ENCODE data around the gene C2orf72. TPM values are rescaled to one million over a fixed set of nuclear protein-coding genes. Genes with fewer than 3 reads are reported as not detected.

Gene C2orf72
- total RNA-seq, 1 donor from 2014 or later, result 0.84 TPM

GRCh38 chr2:231039294-231039664, 2.0 kb downstream of the C2orf72 start:
- Mint-ChIP-seq H3K27ac (ENCODE audit: unreplicated experiment) (no peak overlapping the region), H3K27me3 (ENCODE audit: low read depth, unreplicated experiment) (peaks cover 48% of the 10 kb centered on the region), H3K4me1 (ENCODE audit: low read depth, unreplicated experiment) (peaks cover under 1% of the 10 kb centered on the region), H3K4me3 (ENCODE audit: unreplicated experiment) (no peak overlapping the region), H3K9me3 (ENCODE audit: unreplicated experiment) (peaks cover 4% of the 10 kb centered on the region), H3K36me3 (ENCODE audit: low read depth, unreplicated experiment) (no peaks in the 10 kb centered on the region)
- no peak overlapping the region for H3K4me3 ChIP-seq (ENCODE audit: insufficient read depth, low read depth, low read length)
- H3K36me3 ChIP-seq (ENCODE audit: insufficient read depth, low read length), result no peaks in the 10 kb centered on the region
- H3K4me1 ChIP-seq (ENCODE audit: insufficient read depth, low read length), result no peaks in the 10 kb centered on the region
- FAIRE-seq (no peak), DNase-seq (ENCODE audit: low read depth) (no peak)
- H3K4me2 ChIP-seq (ENCODE audit: low read length), result no peak overlapping the region
- H3K27ac ChIP-seq (ENCODE audit: low read depth, low read length), result no peak overlapping the region
- no peak overlapping the region for H2AFZ ChIP-seq (ENCODE audit: low read depth, low read length)
- H3K9me3 ChIP-seq (ENCODE audit: insufficient read depth, low read depth, low read length), result no peaks in the 10 kb centered on the region
- peaks cover 52% of the 10 kb centered on the region for H3K27me3 ChIP-seq (ENCODE audit: insufficient read depth, low read length)
- no peaks in the 10 kb centered on the region for H4K20me1 ChIP-seq (ENCODE audit: insufficient read depth, low read length)
- no peak for TF ChIP-seq EZH2 (IDR thresholded peaks at IDR 0.05; ENCODE audit: insufficient read depth, low read length)
- TF ChIP-seq, protein P1, sequence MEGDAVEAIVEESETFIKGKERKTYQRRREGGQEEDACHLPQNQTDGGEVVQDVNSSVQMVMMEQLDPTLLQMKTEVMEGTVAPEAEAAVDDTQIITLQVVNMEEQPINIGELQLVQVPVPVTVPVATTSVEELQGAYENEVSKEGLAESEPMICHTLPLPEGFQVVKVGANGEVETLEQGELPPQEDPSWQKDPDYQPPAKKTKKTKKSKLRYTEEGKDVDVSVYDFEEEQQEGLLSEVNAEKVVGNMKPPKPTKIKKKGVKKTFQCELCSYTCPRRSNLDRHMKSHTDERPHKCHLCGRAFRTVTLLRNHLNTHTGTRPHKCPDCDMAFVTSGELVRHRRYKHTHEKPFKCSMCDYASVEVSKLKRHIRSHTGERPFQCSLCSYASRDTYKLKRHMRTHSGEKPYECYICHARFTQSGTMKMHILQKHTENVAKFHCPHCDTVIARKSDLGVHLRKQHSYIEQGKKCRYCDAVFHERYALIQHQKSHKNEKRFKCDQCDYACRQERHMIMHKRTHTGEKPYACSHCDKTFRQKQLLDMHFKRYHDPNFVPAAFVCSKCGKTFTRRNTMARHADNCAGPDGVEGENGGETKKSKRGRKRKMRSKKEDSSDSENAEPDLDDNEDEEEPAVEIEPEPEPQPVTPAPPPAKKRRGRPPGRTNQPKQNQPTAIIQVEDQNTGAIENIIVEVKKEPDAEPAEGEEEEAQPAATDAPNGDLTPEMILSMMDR (IDR thresholded peaks at IDR 0.05; ENCODE audit: insufficient read depth, low read depth, low read length), result no peak
- H3K9ac ChIP-seq (ENCODE audit: low read length), result no peak overlapping the region
- no peaks in the 10 kb centered on the region for H3K79me2 ChIP-seq (ENCODE audit: insufficient read depth, low read length)

- no peak for FAIRE-seq
- Histone ChIP-seq H3K9ac (ENCODE audit: low read length) (no peak overlapping the region), H2AFZ (ENCODE audit: low read depth, low read length) (no peak overlapping the region), H3K4me2 (ENCODE audit: low read length) (no peak overlapping the region), H3K36me3 (ENCODE audit: insufficient read depth, low read length) (no peaks in the 10 kb centered on the region), H4K20me1 (ENCODE audit: insufficient read depth, low read length) (no peaks in the 10 kb centered on the region), H3K4me1 (ENCODE audit: insufficient read depth, low read length) (no peaks in the 10 kb centered on the region), H3K27me3 (ENCODE audit: insufficient read depth, low read length) (peaks cover 47% of the 10 kb centered on the region), H3K4me3 (ENCODE audit: insufficient read depth, low read depth, low read length) (no peak overlapping the region), H3K79me2 (ENCODE audit: insufficient read depth, low read length) (no peaks in the 10 kb centered on the region), H3K27ac (ENCODE audit: low read depth, low read length) (no peak overlapping the region), H3K9me3 (ENCODE audit: insufficient read depth, low read depth, low read length) (no peaks in the 10 kb centered on the region)
- H3K27ac Mint-ChIP-seq (ENCODE audit: unreplicated experiment), result no peak overlapping the region
- no peaks in the 10 kb centered on the region for H3K4me1 Mint-ChIP-seq (ENCODE audit: low read depth, unreplicated experiment)
- DNase-seq (ENCODE audit: low read depth), result no peak
- peaks cover 43% of the 10 kb centered on the region for H3K27me3 Mint-ChIP-seq (ENCODE audit: low read depth, unreplicated experiment)
- H3K4me3 Mint-ChIP-seq (ENCODE audit: unreplicated experiment), result no peak overlapping the region
- H3K36me3 Mint-ChIP-seq (ENCODE audit: low read depth, unreplicated experiment), result no peaks in the 10 kb centered on the region
- peaks cover 4% of the 10 kb centered on the region for H3K9me3 Mint-ChIP-seq (ENCODE audit: unreplicated experiment)
- TF ChIP-seq, protein P1 (IDR thresholded peaks at IDR 0.05; ENCODE audit: insufficient read depth, low read depth, low read length), result no peak
Observed at GRCh38 chr2:231039821-231040364, 2.6 kb downstream of the C2orf72 start.

DNA sequence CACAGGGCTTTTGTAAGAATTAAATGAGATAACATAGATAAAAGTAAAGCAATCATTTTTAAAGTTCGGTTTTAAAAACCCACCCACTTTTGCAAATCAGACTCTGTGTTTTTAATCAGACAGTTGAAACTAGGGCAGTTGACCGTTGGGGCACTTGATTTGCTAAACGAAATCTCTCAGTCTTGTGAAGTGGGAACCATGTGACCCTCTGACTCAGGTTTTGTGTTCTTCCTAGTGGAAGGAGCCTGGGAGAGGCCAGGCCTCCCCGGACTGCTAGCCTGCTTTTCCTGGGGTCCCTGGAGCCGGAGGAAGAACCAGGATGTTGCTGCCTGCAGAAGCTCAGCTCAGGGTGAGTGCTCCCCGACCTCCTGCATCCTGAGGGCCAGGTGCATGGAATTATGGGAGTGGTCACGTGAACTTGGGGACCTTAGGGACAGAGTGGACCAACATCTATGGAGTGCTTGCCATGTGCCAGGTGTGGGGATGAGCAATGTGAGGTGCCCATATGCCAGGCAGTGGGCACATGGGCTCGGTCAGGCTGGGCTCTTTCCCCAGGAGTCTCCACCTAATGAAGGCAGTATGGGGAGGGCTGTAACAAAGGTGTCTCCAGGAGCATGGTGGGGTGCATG, 3.9 kb downstream of the C2orf72 start:
- H3K27ac Mint-ChIP-seq (ENCODE audit: unreplicated experiment), result no peak overlapping the region

More for the DNA sequence above, 3.9 kb downstream of the C2orf72 start:
- H3K27me3 Mint-ChIP-seq (ENCODE audit: low read depth, unreplicated experiment), result peaks cover 36% of the 10 kb centered on the region
- FAIRE-seq, result no peak
- no peak overlapping the region for H3K4me3 ChIP-seq (ENCODE audit: insufficient read depth, low read depth, low read length)
- no peaks in the 10 kb centered on the region for H3K36me3 Mint-ChIP-seq (ENCODE audit: low read depth, unreplicated experiment)
- H3K4me2 ChIP-seq (ENCODE audit: low read length), result no peak overlapping the region
- H2AFZ ChIP-seq (ENCODE audit: low read depth, low read length), result no peak overlapping the region
- H3K9me3 ChIP-seq (ENCODE audit: insufficient read depth, low read depth, low read length), result no peaks in the 10 kb centered on the region
- H3K4me1 ChIP-seq (ENCODE audit: insufficient read depth, low read length), result no peaks in the 10 kb centered on the region
- peaks cover 38% of the 10 kb centered on the region for H3K27me3 ChIP-seq (ENCODE audit: insufficient read depth, low read length)
- DNase-seq (ENCODE audit: low read depth), result no peak
- TF ChIP-seq, protein P1 (IDR thresholded peaks at IDR 0.05; ENCODE audit: insufficient read depth, low read depth, low read length), result no peak
- H3K4me1 Mint-ChIP-seq (ENCODE audit: low read depth, unreplicated experiment), result no peaks in the 10 kb centered on the region
- no peak overlapping the region for H3K9ac ChIP-seq (ENCODE audit: low read length)
- no peaks in the 10 kb centered on the region for H3K79me2 ChIP-seq (ENCODE audit: insufficient read depth, low read length)
- H3K9me3 Mint-ChIP-seq (ENCODE audit: unreplicated experiment), result peaks cover 4% of the 10 kb centered on the region
- no peaks in the 10 kb centered on the region for H3K36me3 ChIP-seq (ENCODE audit: insufficient read depth, low read length)
- no peaks in the 10 kb centered on the region for H4K20me1 ChIP-seq (ENCODE audit: insufficient read depth, low read length)
- no peak overlapping the region for H3K4me3 Mint-ChIP-seq (ENCODE audit: unreplicated experiment)
- H3K27ac ChIP-seq (ENCODE audit: low read depth, low read length), result no peak overlapping the region

Measured in astrocyte (in vitro differentiated cells and primary cell).